HG03558 (cell line): Measurements from ENCODE around the gene CMIP.
"Not testable (repeated sequence)": the region's sequence is repeated elsewhere in the genome, so short reads cannot be mapped to it uniquely, and the experiment has no call there.

Experiments used
- ATAC-seq: cut with Tn5 transposase; IDR thresholded peaks from one replicate; pipeline ENCODE4 v1.9.1; 2021; ENCODE audit warnings: moderate number of reproducible peaks; ENCODE audit not compliant: unreplicated experiment; ENCODE audit errors: extremely low read depth

Gene CMIP

GRCh38 chr16:81686391-81687130, 242.0 kb downstream of the CMIP start:
- no peak for ATAC-seq

- no peak for ATAC-seq
Measured at GRCh38 chr16:81687131-81687456, 242.5 kb downstream of the CMIP start.

- ATAC-seq, result no peak
Measured at GRCh38 chr16:81688182-81688581, 243.6 kb downstream of the CMIP start.

- not testable (repeated sequence) for ATAC-seq
Measured at GRCh38 chr16:81688839-81689238, 244.2 kb downstream of the CMIP start.

- ATAC-seq, result no peak
Measured at GRCh38 chr16:81692021-81692420, 247.4 kb downstream of the CMIP start.

- no peak for ATAC-seq
Measured at GRCh38 chr16:81692571-81692970, 248.0 kb downstream of the CMIP start.

GRCh38 chr16:81693041-81693743, 248.6 kb downstream of the CMIP start:
- no peak for ATAC-seq

GRCh38 chr16:81693744-81694303, 249.2 kb downstream of the CMIP start:
- ATAC-seq, result no peak

GRCh38 chr16:81694494-81695280, 250.1 kb downstream of the CMIP start:
- no peak for ATAC-seq

GRCh38 chr16:81695321-81696165, 250.9 kb downstream of the CMIP start:
- ATAC-seq, result no peak

GRCh38 chr16:81696166-81696960, 251.8 kb downstream of the CMIP start:
- ATAC-seq, result no peak

- no peak for ATAC-seq
Measured at GRCh38 chr16:81696961-81697615, 252.5 kb downstream of the CMIP start.

GRCh38 chr16:81697616-81698309, 253.2 kb downstream of the CMIP start:
- no peak for ATAC-seq

- no peak for ATAC-seq
Measured at GRCh38 chr16:81698310-81698641, 253.7 kb downstream of the CMIP start.

GRCh38 chr16:81699596-81699995, 255.0 kb downstream of the CMIP start:
- no peak for ATAC-seq

- ATAC-seq, result no peak
Measured at GRCh38 chr16:81700071-81700779, 255.6 kb downstream of the CMIP start.

GRCh38 chr16:81700780-81701165, 256.2 kb downstream of the CMIP start:
- no peak for ATAC-seq
